HG03135 (cell line): ENCODE data around the gene GINS1.
A peak's percentile ranks its signal among the peaks of the same experiment; 100 is the strongest.
"Not testable (repeated sequence)": the region's sequence is repeated elsewhere in the genome, so short reads cannot be mapped to it uniquely, and the experiment has no call there.

Experiments used
- ATAC-seq: cut with Tn5 transposase; IDR thresholded peaks from one replicate; pipeline ENCODE4 v1.9.1; 2021; ENCODE audit warnings: mild to moderate bottlenecking, moderate library complexity; ENCODE audit not compliant: unreplicated experiment

GINS1 gene

DNA sequence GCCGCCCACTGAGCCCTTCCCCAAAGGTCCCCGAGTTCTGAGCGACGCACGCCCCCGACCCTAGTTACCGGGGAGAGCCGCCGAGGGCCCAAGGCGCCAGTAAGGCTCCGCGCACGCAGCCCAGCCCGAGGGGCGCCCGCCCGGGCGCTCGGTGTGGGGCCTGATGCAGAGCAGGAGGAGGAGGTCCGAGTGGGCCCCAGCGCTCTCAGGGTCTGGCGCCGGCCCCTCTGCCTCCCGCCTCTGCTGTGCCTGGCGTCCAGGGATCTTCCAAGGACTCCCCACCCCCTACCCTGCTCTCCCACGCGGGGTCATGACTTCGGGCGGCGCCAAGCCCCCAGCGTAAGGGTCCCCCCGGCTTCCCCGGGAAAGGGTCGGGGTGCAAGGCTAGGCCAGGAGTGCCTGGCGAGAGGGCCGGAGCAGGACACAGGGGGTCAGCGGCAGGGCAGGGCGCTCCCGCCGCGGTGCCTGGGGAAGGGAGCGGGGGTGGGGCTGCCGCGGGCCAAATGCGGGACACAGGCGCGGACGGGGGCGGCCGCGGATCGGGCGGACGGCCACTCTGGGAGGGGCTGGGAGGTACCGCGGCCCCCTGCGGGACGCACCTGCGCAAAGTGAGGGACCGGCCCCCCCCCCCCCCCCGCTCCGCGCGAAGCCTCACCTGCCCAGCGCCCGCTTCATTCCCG lies 17.5 kb upstream of the GINS1 start:
- ATAC-seq: peak; percentile 30

DNA sequence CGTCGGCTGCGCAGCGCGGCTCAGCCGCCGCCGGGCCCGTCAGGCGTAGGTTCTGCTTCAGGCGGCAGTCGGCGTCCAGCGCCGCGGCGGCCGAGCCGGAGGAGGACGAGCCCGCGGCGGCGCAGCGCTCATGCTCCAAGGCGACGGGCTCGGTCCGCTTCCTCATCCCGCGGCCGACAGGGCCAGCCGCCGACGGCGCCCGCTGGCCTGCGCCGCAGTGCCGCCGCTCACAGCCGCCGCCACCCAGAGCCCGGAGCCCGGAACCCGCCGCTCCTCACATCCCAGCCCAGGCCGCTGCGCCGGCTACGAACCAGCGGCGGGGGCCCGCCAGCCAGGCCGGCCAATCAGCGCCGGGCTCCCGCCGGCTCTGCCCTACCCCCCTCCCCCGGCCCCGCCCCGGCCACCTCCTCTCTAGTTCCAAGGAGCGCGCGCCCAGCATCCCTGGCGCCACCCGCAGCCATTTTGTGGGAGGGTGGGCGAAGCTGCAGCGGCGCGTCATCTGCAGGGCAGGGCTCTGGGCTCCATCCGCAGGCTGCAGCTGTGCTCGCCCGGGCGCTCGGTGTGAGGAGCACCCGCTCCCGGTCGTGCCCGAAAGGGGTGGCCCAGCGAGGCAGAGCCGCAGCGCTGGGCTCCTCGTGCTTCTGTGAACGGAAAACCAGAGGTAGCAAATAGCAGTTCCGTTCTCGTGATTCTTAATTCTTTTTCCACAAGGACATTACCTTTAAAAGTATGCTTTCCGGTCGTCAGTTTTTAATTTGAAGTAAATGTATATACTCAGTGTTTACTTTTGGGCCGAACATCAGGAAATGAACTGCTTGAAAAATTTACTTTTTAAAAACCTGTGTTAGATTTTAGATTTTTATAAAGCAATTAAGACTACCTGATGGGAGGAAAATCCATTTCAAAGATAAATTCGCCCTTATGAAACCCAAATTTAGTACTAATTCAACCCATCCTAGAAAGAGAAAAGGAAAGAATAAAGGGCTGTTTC lies 16.6 kb upstream of the GINS1 start, which contains the start of gene ABHD12:
TSS of gene ABHD12 (minus strand) at position 298 of the 991 bp plus-strand sequence. CDS start at position 166, 132 bp downstream.
- ATAC-seq: peak; percentile 84

- no peak for ATAC-seq
Observed at GRCh38 chr20:25394276-25394675, 13.2 kb upstream of the GINS1 start.

GRCh38 chr20:25394996-25395395 lies 12.5 kb upstream of the GINS1 start:
- no peak for ATAC-seq

GRCh38 chr20:25397096-25397495 lies 10.4 kb upstream of the GINS1 start:
- ATAC-seq: no peak

DNA sequence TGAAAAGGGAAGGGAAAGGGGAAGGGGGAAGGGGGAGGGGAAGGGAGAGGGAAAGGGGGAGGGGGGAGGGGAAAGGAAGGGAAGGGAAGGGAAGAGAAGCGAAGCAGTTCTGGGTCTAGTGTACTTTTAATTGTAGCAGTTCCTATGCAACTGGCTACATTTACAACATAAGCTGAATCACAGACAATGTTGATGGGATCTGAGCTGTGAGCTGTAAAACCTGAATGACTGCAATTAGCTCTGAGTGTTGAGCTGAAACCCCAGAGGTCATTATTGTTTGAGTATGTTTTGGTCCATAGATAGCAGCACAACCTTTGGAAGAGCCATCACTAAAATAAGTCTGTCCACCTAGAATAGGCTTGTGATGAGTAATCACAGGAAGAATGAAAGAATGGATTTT lies 9.7 kb upstream of the GINS1 start:
- ATAC-seq: no peak

DNA sequence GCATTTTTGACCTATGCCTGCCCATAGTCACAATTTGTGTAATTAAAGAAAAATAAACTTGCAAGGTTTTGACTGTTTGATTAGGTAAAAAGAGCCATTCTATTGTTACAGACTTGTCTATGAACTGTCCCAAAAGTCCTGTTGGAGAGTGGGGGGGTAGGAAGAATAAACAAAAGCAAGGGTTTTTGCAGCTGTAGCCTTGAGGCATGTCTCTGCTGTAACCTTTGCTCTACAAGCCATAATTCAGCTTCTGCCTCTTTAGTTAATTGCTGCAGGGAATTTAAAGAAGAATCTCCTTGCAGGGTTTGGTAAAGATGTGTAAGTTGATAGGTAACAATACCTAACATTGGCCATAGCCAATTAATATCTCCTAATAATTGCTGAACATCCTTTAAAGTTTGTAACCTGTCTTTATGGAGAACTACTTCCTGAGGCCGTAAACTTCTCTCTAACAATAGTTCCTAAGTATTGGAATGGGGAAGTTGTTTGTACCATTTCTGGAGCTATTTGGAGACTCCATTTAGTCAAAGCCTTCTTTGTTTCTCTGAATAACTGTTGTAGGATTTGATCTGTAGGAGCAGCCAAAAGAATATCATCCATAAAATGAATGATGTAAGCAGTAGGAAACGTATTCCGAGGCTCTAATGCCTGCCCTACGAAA lies 9.0 kb upstream of the GINS1 start:
- no peak for ATAC-seq

- ATAC-seq: no peak
Observed at GRCh38 chr20:25399037-25399430, 8.4 kb upstream of the GINS1 start.

DNA sequence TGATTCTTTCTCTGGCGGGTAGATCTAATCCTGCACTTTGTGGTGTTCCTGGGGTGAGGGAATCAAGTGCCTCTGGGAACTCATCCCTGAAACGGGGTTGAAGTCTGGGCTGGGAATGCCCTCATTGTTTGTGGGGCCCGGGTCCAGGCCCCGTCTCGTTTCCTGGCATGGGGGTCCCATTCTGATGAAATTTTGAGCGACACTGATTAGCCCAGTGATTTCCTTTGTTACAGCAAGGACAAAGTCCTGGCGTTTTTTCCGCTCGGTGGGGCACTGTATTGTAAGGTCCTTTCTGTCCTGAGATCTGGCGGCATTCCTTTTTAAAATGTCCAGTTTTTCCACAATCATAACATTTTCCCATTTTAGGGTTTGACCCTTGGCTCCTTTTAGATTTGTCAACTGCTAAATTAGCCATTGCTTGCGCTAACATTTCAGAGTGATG lies 7.2 kb upstream of the GINS1 start:
- ATAC-seq: not testable (repeated sequence)

DNA sequence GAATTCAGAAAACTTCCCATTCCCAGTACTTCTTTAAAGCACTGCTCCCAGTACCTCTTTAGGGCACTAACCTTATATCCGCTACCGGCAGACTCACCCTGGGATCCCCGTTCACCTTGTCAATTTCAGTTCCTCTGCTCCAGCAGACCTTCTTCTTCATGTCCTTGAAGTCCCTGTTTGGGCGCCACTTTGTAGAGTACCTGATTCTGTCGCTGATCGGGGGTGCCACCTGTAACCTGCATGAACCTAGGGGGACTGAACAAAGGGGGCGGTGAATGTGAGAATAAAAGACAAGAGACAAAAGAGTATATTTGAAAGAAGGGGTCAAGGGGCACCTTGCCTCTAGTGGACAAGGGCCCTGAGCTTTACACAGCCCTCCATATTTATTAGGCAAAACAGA lies 4.9 kb upstream of the GINS1 start:
- no peak for ATAC-seq

DNA sequence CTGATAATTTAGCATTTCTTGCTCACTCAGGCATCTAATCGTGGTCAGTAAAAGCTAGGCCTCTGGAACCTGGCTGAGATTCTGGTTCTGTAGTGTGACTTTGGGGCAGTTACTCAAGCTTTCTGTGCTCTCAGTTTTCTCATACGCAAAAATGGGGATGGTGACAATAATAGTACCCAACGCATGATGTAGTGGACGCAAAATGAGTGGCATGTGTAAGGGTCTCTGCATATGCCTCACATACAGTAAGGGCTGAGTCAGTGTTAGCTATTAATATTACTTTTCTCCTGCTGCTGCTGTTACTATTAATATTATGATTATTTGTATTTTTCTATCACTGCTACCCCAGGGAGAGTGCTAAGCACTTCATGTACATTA lies 686 bp downstream of the GINS1 start:
- ATAC-seq: no peak

DNA sequence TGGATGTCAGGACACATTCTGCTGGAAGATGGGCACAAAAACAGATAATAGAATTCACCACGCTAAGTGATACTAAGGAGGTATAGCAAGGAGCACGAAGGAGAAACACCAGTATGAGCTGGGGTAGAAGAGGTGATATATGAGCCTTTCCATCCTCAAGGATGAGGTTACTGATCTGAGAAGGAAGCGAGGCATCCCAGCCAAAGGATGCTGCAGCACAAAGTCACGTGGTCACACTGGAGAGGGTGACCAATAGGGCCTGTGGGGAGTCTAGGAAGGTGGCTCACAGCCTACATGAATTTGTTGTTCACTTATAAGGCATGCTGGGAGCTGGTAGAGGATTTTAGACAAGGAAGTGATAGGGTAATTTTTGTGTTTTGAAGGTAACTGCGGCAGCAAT lies 1.4 kb downstream of the GINS1 start:
- ATAC-seq: no peak

DNA sequence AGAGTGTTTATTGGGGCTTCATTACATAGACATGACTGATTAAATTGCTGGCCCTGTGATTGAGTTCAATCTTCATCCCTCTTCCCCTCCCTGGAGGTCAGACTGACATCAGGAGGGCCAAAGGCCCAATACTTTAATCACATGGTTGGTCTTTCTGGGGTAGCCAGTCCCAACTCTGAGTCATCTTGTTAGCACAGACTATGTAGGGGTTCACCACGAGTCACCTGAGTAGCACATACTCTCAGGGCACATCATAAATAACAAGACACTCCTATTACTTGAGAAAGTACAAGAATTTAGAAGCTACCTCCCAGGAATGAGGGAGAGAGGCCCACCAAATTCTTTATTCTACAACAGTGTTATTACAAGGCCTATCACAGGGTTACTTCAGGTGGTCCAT lies 11.3 kb downstream of the GINS1 start:
- no peak for ATAC-seq

DNA sequence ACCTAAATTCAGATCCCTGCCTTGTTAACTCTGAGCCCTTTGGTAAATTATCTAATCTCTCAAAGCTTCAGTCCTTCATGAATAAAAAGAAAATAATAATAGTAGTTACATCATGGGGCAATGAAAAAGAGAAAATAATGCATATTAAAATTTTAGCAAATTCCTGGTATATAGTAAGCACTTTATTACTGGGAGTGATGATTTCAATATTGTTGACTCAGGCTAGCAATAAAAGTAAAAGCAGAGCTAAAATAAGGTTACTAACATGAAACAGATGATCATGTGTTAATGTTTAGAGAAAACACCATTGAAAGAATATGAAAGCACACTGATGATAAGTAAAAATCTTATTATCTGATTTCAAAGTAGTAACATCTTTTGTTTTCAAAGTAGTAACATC lies 13.6 kb downstream of the GINS1 start:
- ATAC-seq: no peak

DNA sequence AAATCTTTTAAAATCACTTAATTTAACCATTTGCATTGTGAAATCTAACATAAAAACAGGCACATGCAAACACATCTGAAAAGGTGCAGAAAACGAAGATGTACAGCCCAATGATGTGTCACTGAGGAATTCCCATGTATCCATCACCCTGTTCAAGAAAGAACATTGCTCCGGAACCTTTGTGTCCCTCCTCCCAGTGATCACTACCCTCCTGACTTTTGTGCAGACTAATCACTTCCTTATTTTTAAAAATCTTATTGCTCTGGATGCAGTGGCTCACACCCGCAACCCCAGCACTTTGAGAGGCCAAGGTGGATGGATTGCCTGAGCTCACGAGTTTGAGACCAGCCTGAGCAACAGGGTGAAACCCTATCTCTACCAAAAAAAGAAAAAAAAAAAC lies 14.6 kb downstream of the GINS1 start:
- ATAC-seq: no peak

DNA sequence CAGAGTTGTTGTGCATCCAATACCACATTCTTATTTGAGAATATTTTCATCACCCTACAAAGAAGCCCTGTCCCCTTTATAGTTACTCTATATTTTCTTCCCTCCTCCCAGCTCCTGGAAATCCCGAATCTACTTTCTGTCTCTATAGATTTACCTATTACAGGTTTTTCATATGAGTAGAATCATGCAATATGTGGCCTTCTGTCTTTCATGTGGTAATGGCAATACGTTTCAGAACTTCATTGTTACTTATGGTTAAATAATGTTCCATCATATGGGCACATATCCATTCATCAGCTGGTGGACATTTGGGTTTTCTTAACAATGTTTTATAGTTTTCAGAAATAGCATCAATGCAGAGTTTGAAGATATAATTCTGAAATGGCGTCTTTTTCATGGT lies 17.1 kb downstream of the GINS1 start:
- no peak for ATAC-seq

- ATAC-seq: no peak
Observed at GRCh38 chr20:25437153-25437581, 29.7 kb downstream of the GINS1 start.

- peak; percentile 57 for ATAC-seq
Observed at GRCh38 chr20:25439328-25439727, 31.9 kb downstream of the GINS1 start.

DNA sequence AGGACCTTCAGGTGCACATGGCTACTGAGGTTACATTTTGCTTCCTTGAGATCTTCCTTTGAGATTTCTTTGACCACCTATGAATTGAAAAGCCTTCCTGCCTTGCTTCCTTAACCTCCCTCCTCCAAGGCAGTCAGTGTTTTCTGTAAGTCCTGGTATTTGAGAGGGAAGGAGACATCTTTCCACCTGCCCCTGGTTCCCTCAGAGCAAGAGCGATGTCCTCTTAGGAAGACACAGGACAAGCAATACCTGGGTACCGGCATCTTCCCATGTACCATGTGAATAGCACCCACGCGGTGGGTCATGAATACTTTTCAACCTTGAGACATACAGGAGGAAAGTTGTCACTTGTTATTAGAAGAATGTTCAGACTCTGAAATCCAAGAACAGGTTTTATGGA lies 37.1 kb downstream of the GINS1 start:
- no peak for ATAC-seq

DNA sequence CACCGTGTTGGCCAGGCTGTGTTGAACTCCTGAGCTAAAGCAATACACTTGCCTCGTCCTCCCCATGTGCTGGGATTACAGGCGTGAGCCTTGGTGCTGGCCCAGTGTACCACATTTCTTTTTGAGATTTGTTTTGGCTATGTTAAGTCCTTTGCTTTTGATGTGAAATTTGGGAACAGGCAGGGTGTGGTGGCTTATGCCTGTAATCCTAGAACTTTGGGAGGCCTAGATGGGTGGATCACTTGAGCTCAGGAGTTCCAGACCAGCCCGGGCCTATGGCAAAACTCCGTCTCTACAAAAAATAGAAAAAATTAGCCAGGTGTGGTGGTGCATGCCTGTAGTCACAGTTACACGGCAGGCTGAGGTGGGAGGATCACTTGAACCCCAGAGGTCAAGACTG lies 40.2 kb downstream of the GINS1 start:
- ATAC-seq: no peak

DNA sequence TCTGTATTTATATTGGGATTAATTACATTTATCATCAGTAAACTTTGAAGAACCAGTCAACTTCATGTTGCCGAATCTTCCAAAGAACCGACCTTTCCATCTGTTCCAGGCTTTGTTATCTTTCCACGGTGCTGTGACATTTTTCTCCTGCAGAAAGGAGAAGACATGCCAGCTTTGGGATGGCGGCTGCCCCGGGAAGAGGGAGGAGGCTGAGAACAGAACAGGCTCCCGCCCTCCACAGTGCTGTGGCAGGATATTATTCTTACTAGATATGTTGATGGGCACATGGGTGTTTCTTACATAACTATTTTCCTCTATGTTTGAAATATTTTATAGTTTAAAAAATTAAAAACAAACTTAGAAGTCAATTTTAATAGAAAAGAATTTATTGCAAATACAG lies 44.9 kb downstream of the GINS1 start:
- no peak for ATAC-seq
